IPS-11a (cell line): ENCODE data around the gene DPP8.
"Not testable (repeated sequence)": the region's sequence is repeated elsewhere in the genome, so short reads cannot be mapped to it uniquely, and the experiment has no call there.

ENCODE experiments used
- H3K4me3 ChIP-seq: one replicate; pipeline ENCODE4 v1.5.1; 2013; ENCODE audit warnings: low read depth, low read length, control low read depth

The DPP8 gene

DNA sequence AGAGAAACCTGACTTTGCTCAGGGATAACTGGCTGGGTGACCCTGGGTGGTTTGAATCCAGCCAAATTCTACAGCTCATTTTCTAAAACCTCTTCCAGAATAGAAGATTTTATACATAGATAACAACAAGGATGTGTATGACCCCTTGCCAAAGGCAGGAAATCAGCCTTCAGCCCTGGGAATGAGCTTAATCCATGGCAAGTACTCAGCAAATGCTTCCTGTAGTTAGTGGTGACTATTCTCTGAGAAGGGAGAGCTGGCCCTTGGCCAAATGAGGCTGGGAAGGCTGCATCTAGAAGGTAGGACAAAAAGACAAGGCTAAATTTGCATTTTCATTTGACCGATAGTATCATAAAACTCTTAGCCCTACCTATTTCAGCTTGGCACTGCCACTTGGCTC lies 8.1 kb upstream of the DPP8 start:
- no peak overlapping the region for H3K4me3 ChIP-seq

DNA sequence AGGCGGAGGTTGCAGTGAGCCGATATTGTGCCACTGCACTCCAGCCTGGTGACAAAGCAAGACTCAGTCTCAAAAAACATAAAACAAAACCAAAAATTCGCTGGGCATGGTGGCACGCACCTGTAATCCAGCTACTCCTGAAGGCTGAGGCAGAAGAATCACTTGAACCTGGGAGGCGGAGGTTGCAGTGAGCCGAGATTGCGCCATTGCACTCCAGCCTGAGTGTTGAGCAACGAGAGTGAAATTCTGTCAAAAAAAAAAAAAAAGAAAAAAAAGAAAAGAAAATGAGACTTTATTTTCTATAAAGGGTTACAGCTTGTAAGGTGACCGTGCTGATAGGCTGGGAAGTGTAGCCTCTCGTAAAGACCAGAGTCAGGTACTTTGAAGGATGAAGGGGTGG lies 6.7 kb upstream of the DPP8 start:
- no peak overlapping the region for H3K4me3 ChIP-seq

DNA sequence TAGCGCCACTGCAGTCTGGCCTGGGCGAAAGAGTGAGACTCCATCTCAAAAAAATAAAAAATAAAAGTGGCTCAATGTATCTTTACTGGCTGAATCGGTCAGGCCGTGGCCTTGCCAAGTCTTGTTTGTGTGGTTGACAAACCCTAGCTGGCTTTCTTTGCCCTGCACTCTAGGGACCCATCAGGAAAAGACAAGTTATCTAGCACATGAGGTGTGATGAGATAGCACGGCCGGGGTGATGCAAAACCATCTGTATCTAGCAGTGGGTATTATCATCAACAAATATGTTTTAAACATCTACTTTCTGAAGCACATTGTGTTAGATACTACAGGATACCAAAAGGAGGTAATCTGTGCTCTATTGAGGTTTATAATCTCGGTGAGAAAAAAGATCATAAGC lies 3.9 kb upstream of the DPP8 start:
- no peak overlapping the region for H3K4me3 ChIP-seq

DNA sequence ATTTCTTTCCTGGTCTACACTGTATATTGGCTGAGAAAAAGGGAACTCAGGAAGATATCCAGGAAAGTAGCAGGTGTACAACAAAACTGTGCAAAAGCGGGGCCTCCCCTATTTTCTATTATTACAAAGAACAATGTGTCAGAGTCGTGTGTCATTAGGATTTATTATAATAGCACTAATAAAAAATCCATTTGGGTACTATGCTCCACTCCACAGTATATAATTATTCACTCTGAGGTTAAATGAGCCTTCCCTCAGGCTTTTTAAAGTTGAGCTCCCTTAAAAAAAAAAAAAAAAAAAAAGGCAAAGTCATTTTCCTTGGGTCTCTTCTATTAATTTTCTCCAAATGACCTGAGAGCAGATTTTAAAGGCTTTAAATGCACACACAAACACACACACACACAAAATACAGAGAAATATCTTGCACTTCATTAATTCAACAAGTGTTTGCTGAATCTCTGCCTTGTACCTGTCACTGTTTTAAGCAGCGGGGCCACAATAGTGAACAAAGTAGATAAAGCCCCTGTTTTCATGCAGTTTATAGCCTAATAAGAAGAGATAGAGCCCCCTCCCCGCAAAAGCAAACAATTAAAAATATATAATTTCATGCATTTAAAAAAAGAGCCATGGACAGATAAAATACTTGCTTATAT lies 1.3 kb upstream of the DPP8 start:
- H3K4me3 ChIP-seq: no peak overlapping the region

DNA sequence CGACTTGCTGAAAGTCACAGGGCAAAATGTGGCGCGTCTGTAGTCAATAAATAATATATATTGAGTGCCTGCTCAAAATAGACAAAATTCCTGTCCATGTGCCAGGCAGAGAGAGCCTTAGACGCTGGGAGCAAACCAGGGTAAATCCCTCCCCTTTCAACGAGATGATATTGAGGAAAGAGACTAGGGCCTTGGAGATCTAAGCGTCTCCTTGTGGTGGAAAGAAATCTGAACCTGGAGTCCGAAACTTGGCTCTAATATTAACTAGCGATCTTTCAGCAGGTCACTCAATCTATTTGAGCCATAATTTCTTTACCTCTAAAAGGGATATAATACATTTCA lies 348 bp upstream of the DPP8 start:
- peak overlapping the region; percentile 2 for H3K4me3 ChIP-seq

DNA sequence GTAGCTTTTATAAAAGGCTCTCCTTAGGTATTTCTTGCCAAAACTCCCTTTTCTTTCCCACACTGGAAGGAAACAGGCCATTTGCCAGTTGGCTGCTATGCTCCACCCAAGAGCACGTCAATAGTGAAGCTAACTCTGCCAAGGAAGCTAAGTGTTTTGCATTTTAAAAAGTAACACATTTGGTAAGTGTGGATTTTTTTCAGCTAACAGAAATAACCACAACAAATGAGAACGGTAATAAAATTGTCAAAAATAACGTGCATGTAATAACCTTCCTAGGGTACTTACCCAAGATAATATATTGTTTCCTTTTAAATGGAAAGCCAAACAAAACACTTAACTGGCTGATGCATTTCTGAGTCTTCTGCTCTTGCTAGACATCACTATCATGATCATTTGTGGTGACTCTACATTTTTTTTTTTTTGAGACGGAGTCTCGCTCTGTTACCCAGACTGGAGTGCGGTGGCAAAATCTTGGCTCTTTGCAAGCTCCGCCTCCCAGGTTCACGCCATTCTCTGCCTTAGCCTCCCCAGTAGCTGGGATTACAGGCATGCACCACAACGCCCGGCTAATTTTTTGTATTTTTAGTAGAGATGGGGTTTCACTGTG lies 4.6 kb downstream of the DPP8 start:
- no peak overlapping the region for H3K4me3 ChIP-seq

DNA sequence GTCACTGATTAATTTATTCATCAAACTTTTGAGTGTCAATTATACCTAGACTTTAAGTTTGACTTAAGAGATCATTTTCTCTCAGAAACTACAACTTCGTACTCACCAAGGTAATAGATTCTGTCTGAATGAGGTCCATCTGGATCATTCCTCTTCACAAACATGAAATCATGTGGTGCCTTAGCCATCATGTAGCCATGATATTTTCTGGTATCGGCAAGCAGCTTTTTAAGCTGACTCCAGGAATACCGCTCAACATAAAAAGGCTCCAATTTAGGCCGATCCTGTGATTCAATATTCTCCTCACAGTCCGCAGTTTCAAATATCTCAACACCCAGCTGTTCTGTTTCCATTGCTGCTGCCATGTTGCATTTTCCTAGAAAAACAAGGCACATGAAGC lies 5.3 kb downstream of the DPP8 start:
- no peak overlapping the region for H3K4me3 ChIP-seq

DNA sequence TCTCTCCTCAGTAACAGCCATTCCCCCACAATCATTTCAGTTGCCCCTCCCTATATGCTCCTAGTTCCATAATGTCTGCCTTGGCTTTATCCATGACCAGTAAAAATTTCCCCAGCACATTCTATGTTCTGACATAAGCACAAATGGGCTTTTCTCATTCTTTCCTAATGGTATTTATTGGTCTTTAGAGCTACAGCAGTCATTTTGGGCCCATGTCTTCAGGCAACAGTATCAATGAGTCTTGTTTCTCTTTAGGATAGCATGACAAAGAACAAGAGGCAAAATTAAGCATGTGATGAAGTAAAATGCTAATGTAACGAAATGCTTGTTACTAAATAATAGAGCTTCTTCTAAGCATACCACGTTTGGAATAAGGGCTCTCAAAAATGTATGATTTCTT lies 8.2 kb downstream of the DPP8 start:
- no peak overlapping the region for H3K4me3 ChIP-seq

DNA sequence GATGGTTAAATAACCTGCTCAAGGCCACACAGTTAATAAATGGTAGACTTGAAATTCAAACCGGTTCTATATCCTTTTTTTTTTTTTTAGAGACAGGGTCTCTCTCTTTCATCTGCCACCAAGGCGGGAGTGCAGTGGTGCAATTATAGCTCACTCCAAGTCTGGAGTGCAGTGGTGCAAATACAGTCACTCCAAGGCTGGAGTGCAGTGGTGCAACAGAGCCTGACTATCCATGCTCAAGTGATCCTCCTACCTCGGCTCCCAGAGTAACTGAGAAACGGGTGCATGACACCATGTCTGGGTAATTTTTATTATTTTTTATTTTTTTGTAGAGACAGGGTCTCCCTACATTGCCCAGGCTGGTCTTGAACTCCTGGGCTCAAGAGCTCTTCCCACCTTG lies 23.4 kb downstream of the DPP8 start:
- no peak overlapping the region for H3K4me3 ChIP-seq

DNA sequence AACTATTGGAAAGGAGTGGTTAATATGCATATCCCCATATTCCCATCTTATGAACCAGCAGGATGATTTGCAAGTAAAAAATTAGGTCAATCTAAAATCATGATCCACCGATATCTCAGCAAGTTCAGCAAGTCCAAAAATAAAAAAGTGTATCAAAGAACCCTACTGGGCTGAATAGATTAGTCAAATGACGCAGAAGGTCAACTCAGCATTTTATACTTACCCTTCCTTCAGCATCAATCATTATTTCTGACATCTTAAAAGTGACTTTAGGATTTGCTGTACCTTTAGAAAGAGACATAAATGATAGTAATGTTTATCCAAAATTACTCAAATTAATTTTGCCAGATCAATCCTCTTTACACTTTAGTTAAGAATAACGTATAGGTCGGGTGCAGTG lies 32.6 kb downstream of the DPP8 start:
- no peak overlapping the region for H3K4me3 ChIP-seq

DNA sequence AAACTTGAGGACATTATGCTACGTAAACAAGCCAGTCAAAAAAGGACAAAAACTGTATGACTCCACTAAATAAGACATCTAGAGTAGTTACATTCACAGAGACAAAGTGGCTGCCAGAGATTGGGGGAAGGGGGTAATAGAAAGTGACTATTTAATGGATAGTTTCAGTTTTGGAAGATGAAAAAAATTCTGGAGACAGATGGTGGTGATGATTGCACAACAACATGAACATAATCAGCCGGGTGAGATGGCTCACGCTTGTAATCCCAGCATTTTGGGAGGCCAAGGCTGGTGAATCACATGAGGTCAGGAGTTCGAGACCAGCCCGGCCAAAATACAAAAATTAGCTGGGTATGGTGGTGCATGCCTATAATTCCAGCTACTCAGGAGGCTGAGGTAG lies 40.6 kb downstream of the DPP8 start:
- no peak overlapping the region for H3K4me3 ChIP-seq

DNA sequence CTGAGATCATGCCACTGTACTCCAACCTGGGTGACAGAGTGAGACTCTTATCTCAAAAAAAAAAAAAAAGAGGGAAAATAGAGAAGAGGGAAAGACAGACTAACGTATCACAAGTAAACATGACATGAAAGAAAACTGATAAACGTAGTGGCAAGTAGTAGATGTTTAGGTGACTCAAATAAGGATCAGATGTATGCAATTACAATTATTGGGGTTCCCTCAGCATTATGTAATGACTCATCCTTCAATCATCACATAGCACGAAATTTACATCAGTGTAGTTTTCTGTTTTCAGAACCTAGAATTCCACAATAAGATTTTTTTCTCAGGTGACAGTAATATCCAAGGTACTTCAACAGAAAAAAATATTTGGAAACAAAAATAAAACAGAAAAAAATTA lies 46.6 kb downstream of the DPP8 start:
- H3K4me3 ChIP-seq: no peak overlapping the region

DNA sequence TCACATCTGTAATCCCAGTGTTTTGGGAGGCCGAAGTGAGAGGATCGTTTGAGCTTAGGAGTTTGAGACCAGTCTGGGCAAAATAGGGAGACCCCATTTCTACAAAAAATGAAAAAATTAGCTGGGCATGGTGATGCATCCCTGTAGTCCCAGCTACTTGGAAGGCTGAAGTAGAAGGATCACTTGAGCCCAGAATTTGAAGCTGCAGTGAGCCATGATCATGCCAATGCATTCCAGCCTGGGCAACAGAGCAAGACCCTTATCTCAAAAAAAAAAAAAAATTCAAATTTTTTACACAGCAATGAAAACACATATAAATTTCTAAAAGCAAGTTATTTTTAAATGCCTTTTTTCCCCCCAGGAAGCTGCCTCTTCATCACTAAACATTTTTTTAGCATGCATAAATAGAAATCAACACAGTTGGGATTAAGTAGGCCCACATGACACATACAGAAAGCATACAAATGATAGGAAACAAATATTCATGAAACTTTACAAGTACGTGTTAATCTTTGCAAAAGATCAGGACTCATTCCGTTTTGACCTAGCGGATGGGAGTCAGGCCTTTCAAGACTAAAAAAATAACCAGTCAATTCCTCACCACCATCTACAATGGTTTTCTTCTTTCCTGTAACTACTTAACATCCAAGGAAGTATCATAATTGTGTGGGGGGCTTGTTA lies 49.1 kb downstream of the DPP8 start:
- no peak overlapping the region for H3K4me3 ChIP-seq

DNA sequence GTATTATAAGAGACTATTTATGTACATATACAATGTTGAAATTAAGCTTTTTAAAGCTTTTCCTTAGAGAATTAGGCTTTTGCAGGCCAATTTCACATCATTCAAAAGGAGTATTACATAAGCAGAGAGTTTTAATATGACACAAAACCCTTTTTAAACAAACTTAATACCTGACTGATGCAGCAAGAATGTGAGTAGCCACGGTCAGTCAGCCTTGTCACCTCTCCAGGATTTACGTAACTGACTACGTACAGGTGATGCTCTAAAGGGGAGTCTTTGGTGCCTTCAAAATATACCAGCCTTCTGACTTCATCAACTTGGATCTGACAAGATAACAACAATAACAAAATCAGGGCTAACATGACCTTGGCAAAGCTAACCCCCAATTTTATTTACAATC lies 50.6 kb downstream of the DPP8 start:
- H3K4me3 ChIP-seq: no peak overlapping the region

DNA sequence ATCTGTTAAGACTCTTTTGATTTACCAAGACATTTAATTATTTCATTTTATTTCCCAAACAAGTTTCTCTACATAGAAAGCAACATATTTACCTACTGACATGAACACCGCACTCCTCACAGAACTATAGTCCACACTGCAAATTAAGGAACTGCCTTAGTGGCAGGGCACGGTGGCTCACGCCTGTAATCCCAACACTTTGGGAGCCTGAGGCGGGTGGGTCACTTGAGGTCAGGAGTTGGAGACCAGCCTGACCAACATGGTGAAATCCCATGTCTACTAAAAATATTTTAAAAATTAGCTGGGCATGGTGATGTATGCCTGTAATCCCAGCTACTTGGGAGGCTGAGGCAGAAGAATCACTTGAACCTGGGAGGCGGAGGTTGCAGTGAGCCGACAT lies 54.4 kb downstream of the DPP8 start:
- not testable (repeated sequence) for H3K4me3 ChIP-seq

DNA sequence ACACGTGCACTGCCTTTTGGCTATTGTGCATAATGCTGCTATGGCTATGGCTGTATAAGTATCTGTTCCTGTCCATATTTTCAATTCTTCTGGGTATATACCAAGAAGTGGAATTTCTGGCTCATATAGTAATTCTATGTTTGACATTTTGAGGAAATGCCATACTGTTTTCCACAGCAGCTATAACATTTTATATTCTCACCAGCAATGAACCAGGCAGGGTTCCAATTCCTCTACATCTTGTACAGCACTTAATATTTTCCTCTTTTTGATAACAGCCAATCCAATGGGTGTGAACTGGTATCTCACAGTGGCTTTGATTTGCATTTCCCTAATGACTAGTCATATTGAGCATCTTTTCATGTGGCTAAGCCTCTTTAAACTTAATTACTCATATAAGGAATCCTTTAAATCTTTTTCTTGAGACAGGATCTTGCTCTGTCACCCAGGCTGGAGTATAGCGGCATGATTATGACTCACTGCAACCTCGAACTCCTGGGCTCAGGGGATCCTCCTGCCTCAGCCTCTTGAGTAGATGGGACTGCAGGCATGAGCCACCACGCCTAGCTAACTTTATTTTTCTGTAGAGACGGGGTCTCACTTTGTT lies 56.6 kb downstream of the DPP8 start:
- H3K4me3 ChIP-seq: no peak overlapping the region

DNA sequence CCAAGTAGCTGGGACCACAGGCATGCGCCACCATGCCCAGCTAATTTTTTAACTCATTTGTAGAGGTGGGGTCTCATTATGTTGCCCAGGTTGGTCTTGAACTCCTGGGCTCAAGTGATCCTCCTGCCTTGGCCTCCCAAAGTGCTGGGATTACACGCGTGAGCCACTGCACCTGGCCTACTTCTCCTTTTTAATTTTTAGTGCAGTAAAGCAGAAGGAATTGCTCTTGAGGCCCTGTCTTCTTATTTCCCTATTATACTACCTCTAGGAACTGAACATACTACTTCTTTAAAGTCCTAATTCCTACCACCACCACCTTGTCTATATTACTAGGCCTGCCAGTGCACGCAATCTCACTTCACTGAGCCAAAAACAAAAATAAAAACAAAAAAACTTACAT lies 62.2 kb downstream of the DPP8 start:
- H3K4me3 ChIP-seq: not testable (repeated sequence)

DNA sequence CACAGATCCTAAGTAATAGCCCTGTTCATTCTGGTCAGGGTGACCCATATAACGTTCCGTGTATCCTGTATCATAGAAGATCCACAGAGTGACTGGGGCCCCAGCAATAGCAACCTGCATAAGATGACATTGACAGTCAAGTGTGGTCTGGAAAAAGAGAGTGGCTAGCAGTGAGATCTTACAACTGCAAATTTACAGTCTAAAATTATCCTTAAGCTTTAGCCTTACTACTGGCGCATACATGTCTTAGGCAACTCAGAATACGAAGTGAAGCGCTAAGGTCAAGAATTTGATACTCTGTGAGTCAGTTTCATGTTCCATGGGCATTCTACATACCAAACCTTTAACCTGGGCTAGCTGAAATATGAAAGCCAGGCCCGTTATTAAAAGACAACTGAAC lies 65.5 kb downstream of the DPP8 start:
- no peak overlapping the region for H3K4me3 ChIP-seq

DNA sequence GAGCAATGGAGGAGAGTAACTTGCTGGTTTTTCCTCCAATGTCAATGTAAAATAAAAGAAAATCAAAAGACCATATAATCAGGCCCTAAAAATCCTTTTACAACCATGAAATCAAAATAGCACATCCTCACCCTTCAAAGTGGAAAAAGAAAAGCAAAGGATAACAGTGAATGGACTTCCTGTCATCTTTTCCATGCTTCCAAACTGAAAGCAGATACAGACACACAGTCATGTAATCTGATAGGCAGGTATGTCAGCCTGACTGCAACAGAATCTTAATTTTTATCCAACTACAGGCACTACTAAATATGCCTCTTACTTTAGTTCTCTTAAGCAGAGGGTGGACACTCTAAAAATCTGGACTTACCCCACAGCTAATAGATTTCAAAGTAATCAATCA lies 66.9 kb downstream of the DPP8 start:
- H3K4me3 ChIP-seq: no peak overlapping the region

DNA sequence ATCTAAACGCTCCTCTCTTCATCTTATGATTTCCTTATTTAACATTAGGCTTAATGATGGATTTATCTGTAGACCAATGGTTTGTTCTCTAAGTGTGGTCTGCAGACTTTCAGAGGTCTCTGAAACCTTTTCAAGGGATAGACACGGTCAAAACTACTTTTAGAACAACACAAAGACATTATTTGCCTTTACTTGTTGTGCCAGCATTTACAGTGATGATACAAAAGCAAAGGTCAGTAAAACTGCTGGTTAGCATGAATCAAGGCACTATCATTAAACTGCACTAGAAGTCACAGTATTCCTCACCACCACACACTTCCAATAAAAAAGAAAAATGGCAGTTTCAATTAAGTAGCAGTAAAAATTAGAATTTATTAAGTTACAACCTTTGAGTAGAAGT lies 70.3 kb downstream of the DPP8 start:
- H3K4me3 ChIP-seq: no peak overlapping the region

DNA sequence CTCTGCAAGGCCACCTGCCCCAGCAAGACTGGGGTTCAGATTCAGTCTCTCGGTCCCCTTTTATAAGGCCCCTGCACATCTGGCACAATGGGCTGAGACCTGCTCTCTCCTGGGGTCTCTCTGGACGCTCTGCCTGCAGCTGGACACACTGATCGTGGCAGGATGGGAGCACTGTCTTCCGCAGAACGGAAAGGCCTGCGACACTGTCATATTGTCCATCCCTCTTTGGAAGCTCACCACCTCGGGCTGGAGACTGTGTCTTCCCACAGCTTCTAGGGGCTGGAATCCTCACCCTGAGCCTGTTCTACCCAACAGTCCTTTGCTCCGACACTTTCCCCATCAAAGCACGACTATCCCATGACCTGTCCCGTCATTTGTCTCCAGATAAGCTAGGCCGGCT lies 83.3 kb downstream of the DPP8 start:
- H3K4me3 ChIP-seq: no peak overlapping the region

DNA sequence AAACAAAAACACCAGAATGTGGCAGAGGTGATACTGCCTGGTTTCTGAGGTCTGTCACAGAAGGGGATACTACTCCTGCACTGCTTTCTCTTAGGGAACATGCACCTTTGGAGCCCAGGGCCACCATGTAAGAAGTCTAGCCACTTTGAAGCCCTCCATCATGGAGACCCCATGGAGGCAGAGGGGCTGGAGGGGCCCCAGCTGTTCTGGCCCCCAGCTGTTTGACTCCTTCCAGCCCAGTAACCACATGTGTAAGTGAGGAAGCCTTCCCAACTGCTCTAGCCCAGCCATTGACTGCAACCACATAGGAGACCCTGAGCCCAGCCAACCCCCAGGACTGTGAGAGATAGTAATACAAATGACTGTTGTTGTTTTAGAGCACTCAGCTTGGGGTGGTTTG lies 85.8 kb downstream of the DPP8 start:
- H3K4me3 ChIP-seq: no peak overlapping the region
